WERI-Rb-1 (cell line): Measurements from ENCODE around the gene ARID1B.

ENCODE experiments used
- DNase-seq: peaks from one replicate; pipeline ENCODE4 v3.0.0-alpha.2; 2020
- H3K27ac ChIP-seq: fragments of 250-450 bp; sonication (Bioruptor Pico); 2 replicates; pipeline ENCODE4 v1.5.1; 2020; ENCODE audit warnings: mild to moderate bottlenecking, moderate library complexity
- H3K27me3 ChIP-seq: fragments of 250-450 bp; sonication (Bioruptor Pico); 2 replicates; pipeline ENCODE4 v1.5.1; 2021; ENCODE audit warnings: mild to moderate bottlenecking, low read depth, moderate library complexity; ENCODE audit not compliant: insufficient read depth, severe bottlenecking
- H3K36me3 ChIP-seq: fragments of 250-450 bp; sonication (Bioruptor Pico); 2 replicates; pipeline ENCODE4 v1.5.1; 2020; ENCODE audit warnings: mild to moderate bottlenecking, moderate library complexity
- H3K4me3 ChIP-seq: 2 replicates; pipeline ENCODE4 v1.5.1; 2011; ENCODE audit warnings: low read depth, mild to moderate bottlenecking, control low read depth, low read length
- H3K9me3 ChIP-seq: fragments of 250-450 bp; sonication (Bioruptor Pico); 2 replicates; pipeline ENCODE4 v1.5.1; 2021; ENCODE audit warnings: mild to moderate bottlenecking, moderate library complexity; ENCODE audit not compliant: severe bottlenecking
- TF ChIP-seq, protein P1 (sequence below): IDR thresholded peaks from 2 replicates; pipeline ENCODE4 v1.5.1; 2011; ENCODE audit warnings: low read depth, mild to moderate bottlenecking, control low read depth, inconsistent platforms, low read length

ARID1B gene

DNA sequence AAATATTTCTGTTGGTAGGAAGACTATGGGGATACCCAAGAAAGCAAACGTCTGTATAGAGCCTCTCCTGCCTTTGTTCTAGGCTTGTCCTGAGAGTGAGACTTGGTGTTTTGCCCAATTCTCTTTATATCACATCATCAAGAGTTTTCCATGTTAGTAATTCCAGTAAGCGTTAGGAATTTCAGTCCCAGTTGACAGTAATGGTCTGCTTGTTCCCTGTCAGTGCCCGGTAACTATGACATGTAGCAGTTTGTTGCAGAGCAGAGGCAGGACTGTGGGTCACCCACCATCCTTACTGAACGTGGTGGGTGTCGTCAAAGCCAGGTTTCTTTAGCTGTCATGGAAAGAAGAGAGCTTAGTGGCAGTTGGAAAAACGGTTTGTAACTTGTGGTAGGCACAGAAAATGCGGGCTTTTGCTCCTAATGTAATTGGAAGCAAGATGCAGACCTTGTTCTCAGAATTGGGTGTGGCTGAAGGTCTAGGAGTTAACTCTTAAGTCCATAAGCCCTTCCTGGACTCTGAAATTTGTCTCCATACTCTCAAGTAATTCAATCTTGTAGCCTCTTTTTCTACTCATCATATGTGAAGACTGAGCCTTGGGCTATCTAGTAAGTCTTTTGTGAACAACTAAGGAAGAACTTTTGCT is 357.3 kb downstream of the ARID1B start:
- Histone ChIP-seq H3K36me3 (peaks cover 47% of the 10 kb centered on the region), H3K9me3 (no peaks in the 10 kb centered on the region), H3K4me3 (no peak overlapping the region), H3K27me3 (no peaks in the 10 kb centered on the region), H3K27ac (no peak overlapping the region)
- DNase-seq, result no peak
- TF ChIP-seq, protein P1, sequence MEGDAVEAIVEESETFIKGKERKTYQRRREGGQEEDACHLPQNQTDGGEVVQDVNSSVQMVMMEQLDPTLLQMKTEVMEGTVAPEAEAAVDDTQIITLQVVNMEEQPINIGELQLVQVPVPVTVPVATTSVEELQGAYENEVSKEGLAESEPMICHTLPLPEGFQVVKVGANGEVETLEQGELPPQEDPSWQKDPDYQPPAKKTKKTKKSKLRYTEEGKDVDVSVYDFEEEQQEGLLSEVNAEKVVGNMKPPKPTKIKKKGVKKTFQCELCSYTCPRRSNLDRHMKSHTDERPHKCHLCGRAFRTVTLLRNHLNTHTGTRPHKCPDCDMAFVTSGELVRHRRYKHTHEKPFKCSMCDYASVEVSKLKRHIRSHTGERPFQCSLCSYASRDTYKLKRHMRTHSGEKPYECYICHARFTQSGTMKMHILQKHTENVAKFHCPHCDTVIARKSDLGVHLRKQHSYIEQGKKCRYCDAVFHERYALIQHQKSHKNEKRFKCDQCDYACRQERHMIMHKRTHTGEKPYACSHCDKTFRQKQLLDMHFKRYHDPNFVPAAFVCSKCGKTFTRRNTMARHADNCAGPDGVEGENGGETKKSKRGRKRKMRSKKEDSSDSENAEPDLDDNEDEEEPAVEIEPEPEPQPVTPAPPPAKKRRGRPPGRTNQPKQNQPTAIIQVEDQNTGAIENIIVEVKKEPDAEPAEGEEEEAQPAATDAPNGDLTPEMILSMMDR, result no peak

DNA sequence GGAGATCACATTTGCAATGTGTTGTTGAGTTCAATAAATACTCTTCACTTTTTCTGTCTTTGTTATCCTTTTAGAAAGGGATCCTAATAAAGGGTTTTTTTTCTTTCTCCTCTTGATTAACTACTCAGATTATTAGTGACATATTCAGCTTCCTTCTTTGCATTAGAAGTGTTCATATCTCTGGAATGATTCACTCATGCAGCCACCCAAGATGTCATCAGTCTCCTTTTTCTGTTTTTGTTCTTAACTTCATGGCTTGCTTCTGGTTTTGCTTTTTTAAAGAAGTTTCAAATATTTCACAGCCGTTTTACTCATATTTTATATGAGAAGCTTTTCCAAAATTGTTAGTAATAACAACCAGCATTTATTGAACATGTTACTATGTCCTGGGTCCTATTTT is 358.5 kb downstream of the ARID1B start:
- H3K36me3 ChIP-seq, result peaks cover 52% of the 10 kb centered on the region
- H3K9me3 ChIP-seq, result no peaks in the 10 kb centered on the region

DNA sequence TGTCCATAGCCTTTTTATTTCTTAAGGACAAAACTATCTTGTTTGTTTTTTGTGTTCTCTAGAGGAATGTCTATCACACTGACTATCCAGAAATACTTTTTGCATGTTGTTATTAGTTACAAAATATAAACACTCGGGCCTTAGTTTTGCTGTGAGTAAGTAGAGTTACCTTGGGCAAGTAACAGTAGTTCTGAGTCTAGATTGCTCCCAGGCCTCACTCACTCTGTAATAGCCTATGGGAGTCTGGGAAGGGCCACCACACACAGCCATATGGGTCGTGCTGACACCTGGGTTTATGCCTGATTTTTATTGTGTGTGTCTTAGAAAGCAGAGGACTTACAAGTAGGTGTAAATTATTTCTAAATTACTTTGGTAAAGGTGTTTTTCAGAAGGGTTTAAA is 360.3 kb downstream of the ARID1B start:
- DNase-seq, result no peak
- H3K36me3 ChIP-seq, result peaks cover 55% of the 10 kb centered on the region

More for the DNA sequence above, 358.5 kb downstream of the ARID1B start:
- Histone ChIP-seq H3K27me3 (no peaks in the 10 kb centered on the region), H3K4me3 (no peak overlapping the region), H3K27ac (no peak overlapping the region)
- DNase-seq, result no peak
- TF ChIP-seq, protein P1, result no peak

DNA sequence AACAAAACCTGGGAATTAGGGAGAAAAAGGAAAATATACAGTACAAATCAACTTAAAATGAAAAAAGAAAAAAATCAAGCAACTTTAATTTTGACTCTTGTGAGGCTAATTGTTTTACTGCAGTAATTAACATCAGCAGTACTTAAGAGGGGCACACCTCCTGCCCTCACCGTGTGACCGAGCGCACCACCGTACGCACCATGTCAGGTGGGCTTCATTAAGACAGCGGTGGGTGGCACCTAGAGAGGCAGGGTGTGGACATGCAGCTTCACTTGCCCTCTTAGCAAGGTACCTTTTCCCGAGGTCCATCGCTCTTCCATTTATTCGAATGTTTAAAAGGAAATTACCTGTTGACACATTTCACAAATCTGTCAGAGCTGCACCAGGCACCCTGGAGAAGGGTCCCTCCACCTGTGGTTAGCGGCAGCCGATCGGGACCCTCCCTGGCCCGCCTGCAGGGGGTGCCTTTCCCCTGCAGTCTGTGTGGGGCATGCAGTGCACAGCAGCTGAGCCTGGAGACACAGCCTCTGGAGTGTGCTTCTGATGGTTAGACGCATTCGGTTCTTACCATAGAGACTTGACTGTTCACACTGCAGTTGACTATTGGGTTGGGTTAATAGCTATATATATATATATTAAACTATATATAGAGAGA is 362.0 kb downstream of the ARID1B start:
- Histone ChIP-seq H3K9me3 (no peaks in the 10 kb centered on the region), H3K27me3 (no peaks in the 10 kb centered on the region), H3K4me3 (no peak overlapping the region), H3K27ac (no peak overlapping the region), H3K36me3 (peaks cover 40% of the 10 kb centered on the region)
- DNase-seq, result peak; percentile 55
- TF ChIP-seq, protein P1, result peak; percentile 70

More for the DNA sequence above, 360.3 kb downstream of the ARID1B start:
- Histone ChIP-seq H3K4me3 (no peak overlapping the region), H3K27ac (no peak overlapping the region), H3K27me3 (no peaks in the 10 kb centered on the region), H3K9me3 (no peaks in the 10 kb centered on the region)
- TF ChIP-seq, protein P1, result no peak

DNA sequence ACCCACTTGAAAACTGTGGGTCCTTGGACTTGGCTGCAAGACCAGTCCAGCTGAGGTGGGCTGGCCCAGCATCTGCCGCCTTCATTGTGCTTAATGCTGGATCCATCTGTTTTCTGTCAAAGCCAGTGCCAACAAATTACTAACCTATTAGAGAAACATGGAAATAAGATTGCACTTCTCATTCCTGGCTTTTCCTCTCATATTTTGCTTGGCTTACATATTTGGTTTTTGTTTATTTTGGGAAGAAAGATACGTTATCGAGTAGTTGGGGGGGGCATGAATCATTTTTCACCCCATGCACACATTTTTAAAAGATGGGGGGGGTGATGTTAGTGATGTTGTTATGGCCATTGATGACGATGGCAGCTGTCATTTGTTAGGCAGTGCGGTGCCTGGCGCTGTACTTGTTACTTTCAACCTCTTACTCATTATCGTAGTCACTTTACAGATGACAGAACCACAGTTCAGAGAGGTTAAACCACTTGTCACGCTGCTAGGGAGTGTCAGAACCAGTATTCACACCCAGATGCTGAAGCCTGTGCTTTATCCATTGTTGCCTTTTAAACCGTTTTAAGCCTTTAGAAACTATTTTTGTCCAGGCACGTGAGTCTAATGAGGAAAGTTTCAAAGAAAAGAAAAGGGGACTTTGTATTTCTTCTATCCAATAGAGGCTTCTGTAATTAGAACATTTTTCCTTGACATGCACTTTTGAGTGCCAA is 366.2 kb downstream of the ARID1B start:
- Histone ChIP-seq H3K4me3 (no peak overlapping the region), H3K27me3 (no peaks in the 10 kb centered on the region), H3K27ac (no peak overlapping the region), H3K9me3 (no peaks in the 10 kb centered on the region), H3K36me3 (peaks cover 16% of the 10 kb centered on the region)
- TF ChIP-seq, protein P1, result no peak
- no peak for DNase-seq
